Neural cell (in vitro differentiated cells): Measurements from ENCODE around the gene VAV3. TPM values are rescaled to one million over a fixed set of nuclear protein-coding genes. Genes with fewer than 3 reads are reported as not detected.

Source experiments
- H2AFZ ChIP-seq: fragments of 200-600, 300-800 bp; sonication (generic), shearing (Covaris generic); 2 replicates; pipeline ENCODE4 v1.6.0; 2014; ENCODE audit warnings: low read depth, mild to moderate bottlenecking, antibody characterized with exemption, low read length, moderate library complexity
- H3F3A ChIP-seq: fragments of 200-600 bp; shearing (Covaris generic); 2 replicates; pipeline ENCODE4 v1.6.1; 2016; ENCODE audit warnings: mild to moderate bottlenecking, moderate library complexity, mixed read lengths, antibody characterized with exemption, low read length; ENCODE audit not compliant: insufficient read depth, poor library complexity, severe bottlenecking
- H3K27ac ChIP-seq: fragments of 200-600, 300-800 bp; sonication (generic), shearing (Covaris generic); 2 replicates; pipeline ENCODE4 v1.5.1; 2014; ENCODE audit warnings: mild to moderate bottlenecking, low read length, moderate library complexity
- H3K27me3 ChIP-seq: fragments of 300-800, 200-600 bp; sonication (generic), shearing (Covaris generic); 2 replicates; pipeline ENCODE4 v1.6.0; 2014; ENCODE audit warnings: mild to moderate bottlenecking, low read depth, low read length, moderate library complexity; ENCODE audit not compliant: insufficient read depth
- H3K36me3 ChIP-seq: fragments of 300-800, 200-600 bp; sonication (generic), shearing (Covaris generic); 2 replicates; pipeline ENCODE4 v1.5.1; 2014; ENCODE audit warnings: mild to moderate bottlenecking, antibody characterized with exemption, low read length, moderate library complexity; ENCODE audit not compliant: insufficient read depth
- H3K4me2 ChIP-seq: fragments of 300-800, 200-600 bp; sonication (generic), shearing (Covaris generic); 2 replicates; pipeline ENCODE4 v1.6.0; 2014; ENCODE audit warnings: mild to moderate bottlenecking, low read length
- H3K4me3 ChIP-seq: fragments of 300-800, 200-600 bp; sonication (generic), shearing (Covaris generic); 2 replicates; pipeline ENCODE4 v1.5.1; 2014; ENCODE audit warnings: mild to moderate bottlenecking, low read length, moderate library complexity
- H3K79me2 ChIP-seq: fragments of 200-600 bp; shearing (Covaris generic); replicated peaks from 2 replicates; pipeline ENCODE4 v1.6.0; 2014; ENCODE audit warnings: mild to moderate bottlenecking, low read length, moderate library complexity; ENCODE audit not compliant: insufficient read depth
- H3K9ac ChIP-seq: fragments of 300-800, 200-600 bp; sonication (generic), shearing (Covaris generic); 2 replicates; pipeline ENCODE4 v1.6.1; 2016; ENCODE audit warnings: mild to moderate bottlenecking, low read length, mixed read lengths
- H3K9me2 ChIP-seq: fragments of 200-600 bp; shearing (Covaris generic); 2 replicates; pipeline ENCODE4 v1.6.1; 2016; ENCODE audit warnings: mild to moderate bottlenecking, low read length, mixed read lengths; ENCODE audit not compliant: insufficient read depth
- H3K9me3 ChIP-seq: fragments of 200-600, 300-800 bp; sonication (generic), shearing (Covaris generic); 2 replicates; pipeline ENCODE4 v1.6.1; 2016; ENCODE audit warnings: mild to moderate bottlenecking, mixed run types, low read length, moderate library complexity, mixed read lengths
- H4K20me1 ChIP-seq: fragments of 200-600 bp; shearing (Covaris generic); 2 replicates; pipeline ENCODE4 v1.6.1; 2016; ENCODE audit warnings: mild to moderate bottlenecking, mixed run types; ENCODE audit not compliant: insufficient read depth
- EP300 ChIP-seq: fragments of 450-650 bp; conservative IDR thresholded peaks from 2 replicates; pipeline ENCODE4 v1.6.1; 2014; ENCODE audit warnings: antibody characterized with exemption, mild to moderate bottlenecking, moderate library complexity; ENCODE audit not compliant: poor library complexity, severe bottlenecking
- EZH2 ChIP-seq: fragments of 200-600, 300-800 bp; shearing (Covaris generic), sonication (generic); IDR thresholded peaks from 2 replicates; pipeline ENCODE4 v1.6.1; 2014; ENCODE audit warnings: antibody characterized with exemption, low read length, borderline replicate concordance, mild to moderate bottlenecking; ENCODE audit not compliant: insufficient read depth, poor library complexity, severe bottlenecking
- MXI1 ChIP-seq: fragments of 450-650 bp; conservative IDR thresholded peaks from 2 replicates; pipeline ENCODE4 v1.6.1; 2014; ENCODE audit warnings: antibody characterized with exemption, mild to moderate bottlenecking; ENCODE audit not compliant: poor library complexity, severe bottlenecking
- POLR2AphosphoS5 ChIP-seq: IDR thresholded peaks from 2 replicates; pipeline ENCODE4 v1.6.1; 2012
- RAD21 ChIP-seq: fragments of 450-650 bp; conservative IDR thresholded peaks from 2 replicates; pipeline ENCODE4 v1.6.1; 2014; ENCODE audit warnings: antibody characterized with exemption, mild to moderate bottlenecking, moderate library complexity
- REST ChIP-seq: IDR thresholded peaks from 2 replicates; pipeline ENCODE4 v1.6.1; 2012; ENCODE audit warnings: borderline replicate concordance
- SMC3 ChIP-seq: fragments of 450-650 bp; conservative IDR thresholded peaks from 2 replicates; pipeline ENCODE4 v1.6.1; 2014; ENCODE audit warnings: antibody characterized with exemption, mild to moderate bottlenecking, moderate library complexity; ENCODE audit not compliant: poor library complexity
- TAF1 ChIP-seq: IDR thresholded peaks from 2 replicates; pipeline ENCODE4 v1.6.1; 2012; ENCODE audit warnings: low read depth
- polyA plus RNA-seq: library from polyadenylated mRNA; depleted of rRNA; stranded (reverse); fragments of >200 nt; gene quantifications from 2 replicates; pipeline ENCODE4 v1.2.3, GENCODE V29; 2014
- TF ChIP-seq, protein P1 (sequence below): fragments of 450-650 bp; IDR thresholded peaks from 2 replicates; pipeline ENCODE4 v1.5.1; 2014; ENCODE audit warnings: antibody characterized with exemption, mild to moderate bottlenecking, moderate library complexity; ENCODE audit not compliant: poor library complexity, severe bottlenecking

Gene VAV3
- polyA plus RNA-seq, 1 donor from 2014 or later: 7.6 TPM

DNA sequence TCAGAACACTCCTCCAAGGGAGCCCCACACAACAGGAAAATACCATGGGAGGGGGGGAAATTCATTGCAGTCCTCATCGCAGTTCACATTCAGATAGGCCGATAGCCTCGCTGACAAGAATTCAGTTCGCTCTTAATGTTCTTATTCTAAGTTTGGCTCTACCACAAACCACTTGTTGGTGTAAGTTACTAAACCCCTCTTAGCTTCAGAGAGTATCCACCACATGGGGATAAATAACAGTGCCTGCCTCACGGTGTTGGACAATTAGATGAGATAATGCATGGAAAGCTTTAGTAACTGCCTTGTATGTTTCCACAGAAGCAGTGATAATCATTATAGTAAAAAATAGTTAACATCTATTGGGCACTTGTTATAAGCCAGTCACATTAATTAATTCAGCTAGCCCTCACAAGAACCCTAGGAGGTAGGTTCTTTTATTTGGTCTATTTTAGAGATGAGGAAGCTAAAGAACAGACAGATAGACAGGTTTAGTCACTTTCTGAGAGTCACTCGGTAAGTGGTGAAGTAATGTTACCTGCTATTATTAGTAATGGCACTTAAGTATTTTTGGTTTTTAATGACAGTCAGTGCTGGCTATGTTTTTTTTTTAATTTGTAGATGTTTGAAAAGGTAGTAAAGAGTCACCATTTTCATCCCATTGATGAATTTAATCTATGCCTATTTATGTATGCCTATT, 10.1 kb downstream of the VAV3 start:
- Histone ChIP-seq H3K4me2 (no peak overlapping the region), H3K27me3 (no peaks in the 10 kb centered on the region), H3K36me3 (no peaks in the 10 kb centered on the region), H3K9me2 (no peaks in the 10 kb centered on the region), H3K4me3 (no peak overlapping the region), H2AFZ (no peak overlapping the region), H3K79me2 (no peaks in the 10 kb centered on the region), H4K20me1 (no peaks in the 10 kb centered on the region), H3K27ac (no peak overlapping the region), H3F3A (no peaks in the 10 kb centered on the region), H3K9ac (no peak overlapping the region), H3K9me3 (no peaks in the 10 kb centered on the region)
- TF ChIP-seq EP300 (no peak), RAD21 (no peak), MXI1 (no peak), EZH2 (no peak), SMC3 (no peak), REST (no peak), TAF1 (no peak), POLR2AphosphoS5 (no peak)
- TF ChIP-seq, protein P1, sequence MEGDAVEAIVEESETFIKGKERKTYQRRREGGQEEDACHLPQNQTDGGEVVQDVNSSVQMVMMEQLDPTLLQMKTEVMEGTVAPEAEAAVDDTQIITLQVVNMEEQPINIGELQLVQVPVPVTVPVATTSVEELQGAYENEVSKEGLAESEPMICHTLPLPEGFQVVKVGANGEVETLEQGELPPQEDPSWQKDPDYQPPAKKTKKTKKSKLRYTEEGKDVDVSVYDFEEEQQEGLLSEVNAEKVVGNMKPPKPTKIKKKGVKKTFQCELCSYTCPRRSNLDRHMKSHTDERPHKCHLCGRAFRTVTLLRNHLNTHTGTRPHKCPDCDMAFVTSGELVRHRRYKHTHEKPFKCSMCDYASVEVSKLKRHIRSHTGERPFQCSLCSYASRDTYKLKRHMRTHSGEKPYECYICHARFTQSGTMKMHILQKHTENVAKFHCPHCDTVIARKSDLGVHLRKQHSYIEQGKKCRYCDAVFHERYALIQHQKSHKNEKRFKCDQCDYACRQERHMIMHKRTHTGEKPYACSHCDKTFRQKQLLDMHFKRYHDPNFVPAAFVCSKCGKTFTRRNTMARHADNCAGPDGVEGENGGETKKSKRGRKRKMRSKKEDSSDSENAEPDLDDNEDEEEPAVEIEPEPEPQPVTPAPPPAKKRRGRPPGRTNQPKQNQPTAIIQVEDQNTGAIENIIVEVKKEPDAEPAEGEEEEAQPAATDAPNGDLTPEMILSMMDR: no peak

DNA sequence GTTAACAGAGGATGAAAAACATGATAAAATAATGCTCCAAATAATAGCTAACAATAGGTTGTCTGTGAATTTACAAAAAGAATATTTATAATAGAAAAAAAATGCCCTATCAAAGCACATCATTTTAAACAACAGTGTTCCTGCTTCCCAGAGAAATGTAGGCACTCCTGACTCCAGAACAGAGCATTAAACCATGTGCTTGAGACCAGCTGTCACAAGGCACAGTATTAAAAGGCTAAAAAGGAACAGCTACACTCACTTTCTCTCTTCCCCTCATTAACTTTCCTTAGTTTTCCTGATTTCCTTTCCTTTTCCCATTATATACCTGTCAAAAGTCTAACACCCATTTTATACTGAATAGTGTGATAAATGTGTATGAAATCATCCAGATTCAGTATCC, 10.9 kb downstream of the VAV3 start:
- Histone ChIP-seq H3K9ac (no peak overlapping the region), H3K9me3 (no peaks in the 10 kb centered on the region), H3K27me3 (no peaks in the 10 kb centered on the region), H4K20me1 (no peaks in the 10 kb centered on the region), H3K4me3 (no peak overlapping the region), H2AFZ (no peak overlapping the region), H3K4me2 (no peak overlapping the region), H3K79me2 (no peaks in the 10 kb centered on the region), H3F3A (no peaks in the 10 kb centered on the region), H3K27ac (no peak overlapping the region), H3K36me3 (no peaks in the 10 kb centered on the region), H3K9me2 (no peaks in the 10 kb centered on the region)
- TF ChIP-seq SMC3: no peak
